Panc1 (cell line): ENCODE results near the gene RPP25L. TPM values are rescaled to one million over a fixed set of nuclear protein-coding genes. Genes with fewer than 3 reads are reported as not detected.
A peak's percentile ranks its signal among the peaks of the same experiment; 100 is the strongest.

Experiments used
- ATAC-seq: fragments of 200-7000 bp; cut with Tn5 transposase; 2 replicates; pipeline ENCODE4 v1.9.1; 2020; ENCODE audit warnings: mild to moderate bottlenecking, moderate library complexity
- BruUV-seq: library from RNA; stranded (reverse); fragments of 400-500 nt; replicated peaks from 2 replicates; lab custom pipeline; 2021; lab: Mats Ljungman, UMichigan
- CTCF ChIA-PET: fragments of 300-600 bp; sonication (Branson Sonifier 250); formaldehyde crosslinking; loops from one replicate; lab custom pipeline; 2022; ENCODE audit warnings: antibody characterized with exemption; lab: Charles Lee
- POLR2A ChIA-PET: fragments of 300-600 bp; sonication (Branson Sonifier 250); formaldehyde crosslinking; loops from one replicate; lab custom pipeline; 2022; ENCODE audit warnings: antibody characterized with exemption; lab: Charles Lee
- DNase-seq: peaks from one replicate; pipeline ENCODE4 v3.0.0-alpha.2; 2010; ENCODE audit warnings: low read depth, low spot score
- H3K27ac ChIP-seq: 2 replicates; pipeline ENCODE4 v1.5.1; 2011; ENCODE audit warnings: mild to moderate bottlenecking, low read length, inconsistent platforms
- H3K27me3 ChIP-seq: fragments of 200-500 bp; sonication (Bioruptor generic); 2 replicates; pipeline ENCODE4 v1.6.0; 2014; ENCODE audit warnings: low read length, inconsistent platforms; ENCODE audit not compliant: control insufficient read depth, insufficient read depth
- H3K36me3 ChIP-seq: fragments of 200-500 bp; sonication (Bioruptor generic); 2 replicates; pipeline ENCODE4 v1.5.1; 2014; ENCODE audit warnings: inconsistent platforms, mild to moderate bottlenecking, low read length, moderate library complexity; ENCODE audit not compliant: control insufficient read depth, insufficient read depth
- H3K4me1 ChIP-seq: 2 replicates; pipeline ENCODE4 v1.5.1; 2011; ENCODE audit warnings: inconsistent platforms, mild to moderate bottlenecking, low read length, moderate library complexity; ENCODE audit not compliant: control insufficient read depth, insufficient read depth
- H3K4me3 ChIP-seq, 2 experiments: 2 replicates each; pipeline ENCODE4 v1.5.1; 2011 to 2012; ENCODE audit warnings: low read depth in 2 of 2, low read length in 2 of 2, mild to moderate bottlenecking in 2 of 2, inconsistent platforms in 1 of 2, moderate library complexity in 1 of 2
- H3K9me3 ChIP-seq: fragments of 200-500 bp; sonication (Bioruptor generic); 2 replicates; pipeline ENCODE4 v1.5.1; 2014; ENCODE audit warnings: low read depth, mild to moderate bottlenecking, inconsistent platforms, low read length, moderate library complexity; ENCODE audit not compliant: control insufficient read depth, insufficient read depth
- CTCF ChIP-seq: fragments of 450-650 bp; IDR thresholded peaks from 2 replicates; pipeline ENCODE4 v1.5.1; 2017; ENCODE audit warnings: mild to moderate bottlenecking
- POLR2AphosphoS5 ChIP-seq: IDR thresholded peaks from 2 replicates; pipeline ENCODE4 v1.6.1; 2012; ENCODE audit warnings: mild to moderate bottlenecking, low read depth, low read length, moderate library complexity
- REST ChIP-seq, 2 experiments: IDR thresholded peaks; 2 replicates each; pipeline ENCODE4 v1.6.1; 2011 to 2012; ENCODE audit warnings: low read depth in 2 of 2, control low read depth in 1 of 2, low read length in 1 of 2, mild to moderate bottlenecking in 1 of 2, moderate library complexity in 1 of 2; ENCODE audit not compliant: insufficient read depth in 1 of 2
- SIN3A ChIP-seq: IDR thresholded peaks from 2 replicates; pipeline ENCODE4 v1.6.1; 2012; ENCODE audit warnings: low read depth, mild to moderate bottlenecking, low read length, moderate library complexity, borderline replicate concordance; ENCODE audit not compliant: insufficient read depth
- TCF7L2 ChIP-seq: IDR thresholded peaks from 2 replicates; pipeline ENCODE4 v1.6.1; 2011; ENCODE audit warnings: mild to moderate bottlenecking, low read depth, low read length, inconsistent platforms
- in situ Hi-C: cut with HindIII; loops from 2 replicates; pipeline ENCODE4 v1.10.0; 2016; ENCODE audit warnings: low sequenced_read_pairs, low pct_unique_long_range_greater_than_20kb
- intact Hi-C: fragments of 100-400 bp; cut with micrococcal nuclease; formaldehyde crosslinking; loops from one replicate; pipeline ENCODE4 v1.10.0; 2022; ENCODE audit not compliant: unreplicated experiment
- total RNA-seq: library from RNA; stranded (reverse); gene quantifications from one replicate; pipeline ENCODE4 v1.2.1, GENCODE V29; 2021; ENCODE audit not compliant: unreplicated experiment

RPP25L gene
- total RNA-seq, 1 experiment from 2014 or later: 30.4 TPM

- peak; percentile 85 for ATAC-seq
- H3K27me3 ChIP-seq: peaks cover 13% of the 10 kb centered on the region
- no peaks in the 10 kb centered on the region for H3K9me3 ChIP-seq
- TF ChIP-seq SIN3A: no peak
- no peak for TF ChIP-seq POLR2AphosphoS5
- TF ChIP-seq CTCF: no peak
- no peak for TF ChIP-seq REST (IDR thresholded peaks at IDR 0.05; ENCODE audit: insufficient read depth in 1 of 2, low read depth in 2 of 2, low read length in 1 of 2)
- no peak for TF ChIP-seq TCF7L2
- no peaks in the 10 kb centered on the region for H3K36me3 ChIP-seq
- H3K27ac ChIP-seq: no peak within 1 kb of the TSS
- CTCF ChIA-PET: no interaction called here
- in situ Hi-C loops: no loop called here
- H3K4me3 ChIP-seq: peak within 1 kb of the TSS; percentile 39 to 54
- no TSS peak for BruUV-seq
- H3K4me1 ChIP-seq: peaks cover 3% of the 10 kb centered on the region; the same call in 1 of the 2 replicates
- intact Hi-C loops: no loop called here
- POLR2A ChIA-PET: interaction anchor here (0.6 to 1.1 kb wide), 2 partner anchors 9 to 487 kb away, joined by 4 read pairs; partner anchors contain the start of genes ATOSB and DCTN3
- no peak for DNase-seq
Measured at GRCh38 chr9:34628656-34629490, 17.0 kb upstream of the RPP25L start, which contains the start of gene ARID3C. Gene ARID3C, minus strand, starts transcription at chr9:34629066. Its CDS starts 1,052 bp downstream, at chr9:34628014.

GRCh38 chr9:34627716-34628655, 16.1 kb upstream of the RPP25L start:
- H3K27me3 ChIP-seq: peaks cover 13% of the 10 kb centered on the region
- TF ChIP-seq POLR2AphosphoS5 (no peak), TCF7L2 (no peak), REST (IDR thresholded peaks at IDR 0.05; ENCODE audit: insufficient read depth in 1 of 2, low read depth in 2 of 2, low read length in 1 of 2) (no peak), SIN3A (no peak), CTCF (no peak)
- in situ Hi-C loops: no loop called here

More at GRCh38 chr9:34627716-34628655, 16.1 kb upstream of the RPP25L start:
- BruUV-seq: no TSS peak
- DNase-seq: no peak
- CTCF ChIA-PET: no interaction called here
- H3K4me3 ChIP-seq: peak overlapping the region; percentile 39 to 54
- intact Hi-C loops: no loop called here
- no peak overlapping the region for H3K27ac ChIP-seq
- no peaks in the 10 kb centered on the region for H3K36me3 ChIP-seq
- H3K4me1 ChIP-seq: peaks cover 3% of the 10 kb centered on the region; the same call in 1 of the 2 replicates
- H3K9me3 ChIP-seq: no peaks in the 10 kb centered on the region
- POLR2A ChIA-PET: no interaction called here
- peak; percentile 3 for ATAC-seq
